ENCODE measurements around the gene STYXL2. TPM values are rescaled to one million over a fixed set of nuclear protein-coding genes. Genes with fewer than 3 reads are reported as not detected.

Gene STYXL2
- total and polyA plus RNA-seq, 2 of the 8 experiments (the other 6 are each of a cell fraction or from before 2014, with no cell fraction given): 0.09 to 0.22 TPM

DNA sequence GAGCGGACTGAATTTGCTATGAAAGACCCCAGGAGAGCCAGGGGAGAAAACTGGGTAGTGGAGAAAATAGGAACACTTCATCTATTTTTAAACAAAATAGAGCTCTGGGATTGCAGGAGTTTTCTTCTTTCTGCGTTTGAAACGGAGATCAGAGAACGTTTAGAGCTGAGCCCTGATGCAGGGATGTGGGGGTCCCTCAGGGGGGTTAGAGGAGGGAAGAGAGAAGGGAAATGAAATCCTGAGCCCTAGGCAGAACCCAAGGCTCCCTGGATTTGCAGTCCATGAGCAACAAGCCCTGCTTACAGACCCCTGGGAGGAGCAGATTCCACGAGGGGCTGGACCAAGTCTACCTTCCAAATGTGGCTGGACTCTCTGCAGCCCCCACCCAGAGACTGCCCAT lies 21.8 kb downstream of the STYXL2 start:
- FAIRE-seq: no peak

More for the DNA sequence above, 21.8 kb downstream of the STYXL2 start:
- no peak overlapping the region for H3K56ac ChIP-seq (replicated peaks; ENCODE audit: insufficient read length, low read depth, low read length)
- no peak overlapping the region for H3K18ac ChIP-seq (ENCODE audit: extremely low read depth, low read length)
- no peak overlapping the region for H3K27ac ChIP-seq (ENCODE audit: low read depth, low read length)
- H2AK5ac ChIP-seq (ENCODE audit: low read depth, low read length): no peak overlapping the region
- no peaks in the 10 kb centered on the region for H3K36me3 ChIP-seq (ENCODE audit: control insufficient read depth in 2 of 4, insufficient read depth in 4 of 4, low read length in 3 of 4)
- no peak overlapping the region for H2BK20ac ChIP-seq (ENCODE audit: low read length)
- H3K27me3 ChIP-seq (replicated peaks in 1 of 4; ENCODE audit: control insufficient read depth in 3 of 4, extremely low read depth in 1 of 4, insufficient read depth in 3 of 4, low read length in 3 of 4): no peaks in the 10 kb centered on the region
- H3K4ac ChIP-seq (replicated peaks; ENCODE audit: insufficient read length, low read depth, low read length): no peak overlapping the region
- no peaks in the 10 kb centered on the region for H3K9me3 ChIP-seq (ENCODE audit: insufficient read depth in 2 of 2, low read depth in 1 of 2, low read length in 1 of 2)
- no peaks in the 10 kb centered on the region for H3K23me2 ChIP-seq (ENCODE audit: low read depth, low read length)
- WGBS, 2 experiments (ENCODE audit: extremely low coverage in 1 of 2, insufficient coverage in 1 of 2, insufficient read length in 1 of 2, insufficient replicate concordance in 2 of 2, low coverage in 1 of 2, low lambda C conversion rate in 2 of 2, missing lambda C conversion rate in 1 of 2): 64% methylated on average over 5 of the region's 5 CpGs; no CpG with 5 or more reads in 1 of the 2 experiments
- H2BK120ac ChIP-seq (replicated peaks; ENCODE audit: low read depth, low read length): no peak overlapping the region
- no peak overlapping the region for H3K4me3 ChIP-seq (ENCODE audit: extremely low read depth in 1 of 4, insufficient read depth in 2 of 4, low read depth in 3 of 4, low read length in 4 of 4)
- no peak overlapping the region for H4K8ac ChIP-seq (ENCODE audit: extremely low read depth, insufficient read depth, low read length)
- H3K23ac ChIP-seq (ENCODE audit: insufficient read length): no peak overlapping the region
- H3K4me1 ChIP-seq (replicated peaks in 1 of 4; ENCODE audit: control insufficient read depth in 3 of 4, insufficient read depth in 4 of 4, low read length in 3 of 4): 0 out of 7 replicates have a peak, but pooled peaks cover 0 to 3% (median 0%) of the 10 kb centered on the region in 4 experiments
- no peak overlapping the region for H4K91ac ChIP-seq (replicated peaks; ENCODE audit: insufficient read length, low read length)
- H2BK5ac ChIP-seq (ENCODE audit: low read depth, low read length): no peak overlapping the region
- H2BK12ac ChIP-seq (ENCODE audit: low read depth, low read length): no peak overlapping the region
- no peak overlapping the region for H3K9ac ChIP-seq (replicated peaks in 1 of 4; ENCODE audit: extremely low read depth in 1 of 4, low read depth in 3 of 4, low read length in 3 of 4)
- no peaks in the 10 kb centered on the region for H3K79me1 ChIP-seq (ENCODE audit: low read depth, low read length)
- no peak overlapping the region for H3K4me2 ChIP-seq (ENCODE audit: insufficient read depth in 1 of 2, low read depth in 2 of 2, low read length in 2 of 2)
- H3K14ac ChIP-seq (ENCODE audit: insufficient read length): no peak overlapping the region
- CTCF ChIA-PET (ENCODE audit: partially characterized antibody): interaction anchor here (0.7 to 1.7 kb wide), 11 partner anchors 11 to 327 kb away, joined by 3 to 5 read pairs (median 3); partner anchors contain the start of gene STYXL2
- H2AFZ ChIP-seq (ENCODE audit: low read length): peak overlapping the region; percentile 66
- no peaks in the 10 kb centered on the region for H4K20me1 ChIP-seq (replicated peaks in 1 of 2; ENCODE audit: control insufficient read depth in 1 of 2, insufficient read depth in 2 of 2, low read length in 2 of 2)
- no peak for DNase-seq (ENCODE audit: low read depth in 1 of 2, low spot score in 2 of 2)
- H4K5ac ChIP-seq (ENCODE audit: insufficient read length, low read depth, low read length): no peak overlapping the region
- H2BK15ac ChIP-seq (ENCODE audit: low read length): no peak overlapping the region
- POLR2A ChIA-PET (ENCODE audit: partially characterized antibody): interaction anchor here (0.9 to 1.1 kb wide), 4 partner anchors 104 to 108 kb away, joined by 3 to 4 read pairs (median 4); partner anchors contain the start of gene POU2F1
- H3K79me2 ChIP-seq (ENCODE audit: control insufficient read depth in 1 of 2, insufficient read depth in 2 of 2, low read length in 2 of 2): no peaks in the 10 kb centered on the region
